ENCODE data around the gene KCTD15.
"Not testable (repeated sequence)": the region's sequence is repeated elsewhere in the genome, so short reads cannot be mapped to it uniquely, and the experiment has no call there.

KCTD15 gene

DNA sequence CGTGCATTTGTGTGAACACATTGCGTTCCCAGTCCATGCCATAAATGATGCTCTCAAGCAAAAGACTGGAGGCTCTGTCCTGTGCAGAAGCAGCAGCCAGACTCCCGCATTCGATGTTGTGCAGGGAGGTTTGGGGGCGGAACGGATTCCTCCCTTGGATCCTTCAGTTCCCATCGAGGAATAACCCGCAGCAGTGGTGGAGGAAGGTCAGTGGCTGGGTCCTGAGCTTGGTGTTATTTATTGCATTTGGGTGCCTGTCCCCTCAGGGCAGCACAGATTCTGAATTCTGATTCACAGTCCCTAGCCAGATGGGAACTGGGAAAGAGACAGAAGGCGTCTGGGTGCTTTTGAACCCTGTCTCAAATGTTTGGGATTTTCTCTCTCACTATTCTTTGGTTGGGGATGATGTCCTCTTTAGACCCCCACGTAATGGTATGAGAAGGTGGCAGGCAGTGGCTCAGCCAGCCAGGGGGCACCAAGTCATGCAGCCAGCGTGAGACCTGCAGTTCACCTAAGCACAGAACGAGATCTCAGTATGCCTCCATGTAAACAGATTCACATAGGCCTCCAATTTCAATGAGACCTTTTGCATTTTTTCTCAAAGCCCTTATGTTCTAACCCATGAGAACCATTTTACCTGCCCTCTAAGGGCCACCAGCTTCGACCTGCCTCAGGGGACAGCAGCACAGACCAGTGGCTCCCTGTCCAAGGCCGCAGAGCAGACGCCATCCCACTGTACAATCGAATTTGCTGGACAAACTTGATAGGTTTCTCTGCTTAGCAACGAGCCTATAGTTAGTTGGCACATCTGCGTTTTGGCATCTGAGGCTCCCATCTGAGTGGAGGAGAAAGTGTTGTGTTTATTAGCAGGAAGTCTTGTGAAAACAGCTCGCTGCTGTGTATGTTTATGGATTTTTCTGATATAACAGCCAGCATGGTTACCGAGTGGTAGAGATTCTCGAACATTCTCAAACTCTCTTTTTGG is 17.8 kb downstream of the KCTD15 start:
- no peak for DNase-seq (ENCODE audit: low spot score)

DNA sequence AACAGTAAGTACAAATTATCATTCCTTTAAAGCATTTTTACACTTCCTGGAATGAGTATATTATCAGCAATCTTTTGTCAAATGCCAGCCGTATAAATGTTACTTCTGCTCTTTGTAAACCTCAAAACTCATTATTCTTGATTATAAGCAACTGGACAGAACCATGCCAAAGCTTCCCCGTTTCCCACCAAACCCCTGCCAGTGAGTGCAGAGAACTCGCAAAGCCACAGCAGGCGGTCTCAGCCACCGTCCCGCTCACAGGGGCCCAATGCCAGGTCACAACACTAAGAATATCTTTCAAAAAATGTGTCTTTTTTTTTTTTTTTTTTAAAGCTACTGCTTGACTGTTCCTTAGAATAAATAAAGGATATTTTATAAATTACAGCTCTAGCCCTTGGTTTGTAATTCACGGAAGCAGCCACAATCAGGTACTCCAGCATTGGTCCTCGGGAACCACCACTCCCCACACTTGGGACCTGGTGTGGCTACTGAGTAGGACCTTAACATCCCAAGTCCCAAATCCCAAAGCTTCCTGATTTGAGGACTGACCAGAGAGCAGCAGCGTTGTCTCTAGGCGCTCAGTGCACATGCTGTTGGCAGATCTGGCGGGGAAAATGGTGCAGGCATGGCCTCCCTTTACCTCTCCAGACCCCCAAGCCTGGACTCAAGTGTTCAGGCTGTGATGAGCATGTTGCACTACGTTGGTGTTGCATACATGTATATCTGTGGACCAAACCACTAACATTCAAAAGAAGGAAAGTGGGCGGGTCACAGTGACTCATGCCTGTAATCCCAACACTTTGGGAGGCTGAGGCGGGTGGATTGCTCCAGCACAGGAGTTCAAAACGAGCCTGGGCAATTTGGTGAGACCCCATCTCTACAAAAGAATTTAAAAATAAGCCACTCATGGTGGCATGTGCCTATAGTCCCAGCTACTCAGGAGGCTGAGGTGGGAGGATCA is 19.0 kb downstream of the KCTD15 start:
- no peak for DNase-seq (ENCODE audit: low spot score)

DNA sequence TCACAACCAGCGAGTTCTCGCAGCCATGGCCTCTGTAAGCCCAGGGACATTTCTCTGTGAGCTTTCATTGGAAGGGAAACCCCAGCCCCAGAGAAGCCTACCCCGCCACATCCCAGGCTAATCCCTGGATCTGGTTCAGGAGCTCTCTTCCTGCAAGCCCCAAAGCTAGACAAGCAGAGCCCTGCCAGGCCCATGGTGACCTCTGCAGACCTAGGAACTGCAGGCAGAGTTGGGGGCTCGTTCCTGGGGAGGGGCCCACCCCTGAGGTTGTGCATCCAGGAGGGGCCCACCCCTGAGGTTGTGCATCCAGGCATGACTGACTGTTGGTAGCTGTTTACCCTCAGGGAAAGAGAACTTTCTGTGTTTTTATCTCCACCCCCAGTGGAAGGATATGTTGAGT is 21.7 kb downstream of the KCTD15 start:
- no peak for DNase-seq (ENCODE audit: low spot score)

DNA sequence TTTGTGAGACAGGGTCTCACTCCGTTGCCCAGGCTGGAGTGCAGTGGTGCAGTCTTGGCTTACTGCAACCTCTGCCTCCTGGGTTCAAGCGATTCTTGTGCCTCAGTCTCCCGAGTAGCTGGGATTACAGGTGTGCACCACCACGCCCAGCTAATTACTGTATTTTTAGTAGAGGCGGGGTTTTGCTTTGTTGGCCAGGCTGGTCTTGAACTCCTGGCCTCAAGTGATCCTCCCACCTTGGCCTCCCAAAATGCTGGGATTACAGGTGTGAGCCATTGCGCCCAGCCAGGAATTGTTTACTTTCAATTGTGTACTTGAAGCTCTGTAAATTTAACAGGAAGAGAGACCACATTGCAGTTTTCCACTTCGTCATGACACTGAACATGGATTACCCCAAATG is 22.4 kb downstream of the KCTD15 start:
- not testable (repeated sequence) for DNase-seq (ENCODE audit: low spot score)

DNA sequence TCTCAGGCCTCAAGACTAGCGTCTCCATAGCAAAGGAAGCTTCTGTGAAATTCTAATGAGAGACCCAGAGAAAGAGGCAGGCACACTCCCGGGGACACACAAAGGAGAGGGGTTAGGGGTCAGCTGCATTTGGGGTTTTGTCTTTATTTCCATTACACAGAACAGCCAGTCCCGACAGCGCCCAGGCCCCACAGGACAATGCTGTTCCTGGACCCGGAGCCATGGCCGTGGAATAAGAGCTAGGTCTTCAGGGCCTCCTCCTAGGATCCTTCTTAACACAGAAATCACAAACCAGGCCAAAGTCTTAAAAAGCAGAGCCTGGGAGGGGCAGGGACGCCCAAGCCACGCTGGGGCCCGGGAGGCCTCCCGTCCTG is 22.8 kb downstream of the KCTD15 start:
- no peak for DNase-seq (ENCODE audit: low spot score)

DNA sequence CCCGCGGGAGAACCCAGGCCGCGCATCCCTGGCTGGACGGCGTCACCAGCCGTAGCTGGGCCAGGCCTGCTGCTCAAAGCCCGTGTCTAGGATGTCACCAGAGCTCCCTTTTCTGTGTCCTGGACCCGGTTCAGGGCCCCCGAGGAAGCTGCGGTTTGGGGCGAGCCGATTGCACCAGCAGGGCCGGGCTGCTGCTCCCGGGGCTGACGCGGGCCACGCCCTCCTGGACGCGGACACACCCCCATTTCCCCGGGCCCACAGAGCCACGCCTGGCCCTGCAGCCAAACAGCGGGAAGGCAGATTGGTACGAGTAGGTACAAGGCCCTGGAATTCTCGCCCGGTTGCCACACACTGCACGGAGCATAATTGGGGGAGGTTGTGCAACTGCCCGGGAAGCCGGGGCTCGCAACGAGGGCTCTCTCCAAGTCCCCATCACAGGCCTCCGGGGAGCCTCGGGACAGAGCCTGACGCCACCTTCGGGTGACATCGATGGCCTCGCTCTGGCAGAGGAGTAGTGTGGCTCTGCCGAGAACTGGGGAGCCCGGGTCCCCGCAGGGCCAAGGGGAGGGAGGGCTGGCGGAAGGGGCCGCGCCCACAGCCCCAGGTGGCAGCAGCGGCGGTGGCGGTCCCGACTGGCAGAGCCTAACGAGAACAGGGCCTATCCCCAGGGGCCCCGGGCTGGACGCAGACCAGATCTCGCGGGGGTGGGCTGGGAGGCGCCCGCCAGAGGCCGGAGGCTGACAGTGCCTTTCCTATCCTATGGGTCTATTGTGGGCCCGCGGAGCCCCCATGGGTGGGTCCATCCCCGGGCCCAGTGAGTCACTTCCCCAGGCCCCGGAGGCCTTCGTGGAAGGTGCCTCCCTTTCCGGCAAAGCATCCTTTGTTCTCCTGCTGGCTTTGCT is 23.5 kb downstream of the KCTD15 start:
- peak; percentile 86 for DNase-seq (ENCODE audit: low spot score)

DNA sequence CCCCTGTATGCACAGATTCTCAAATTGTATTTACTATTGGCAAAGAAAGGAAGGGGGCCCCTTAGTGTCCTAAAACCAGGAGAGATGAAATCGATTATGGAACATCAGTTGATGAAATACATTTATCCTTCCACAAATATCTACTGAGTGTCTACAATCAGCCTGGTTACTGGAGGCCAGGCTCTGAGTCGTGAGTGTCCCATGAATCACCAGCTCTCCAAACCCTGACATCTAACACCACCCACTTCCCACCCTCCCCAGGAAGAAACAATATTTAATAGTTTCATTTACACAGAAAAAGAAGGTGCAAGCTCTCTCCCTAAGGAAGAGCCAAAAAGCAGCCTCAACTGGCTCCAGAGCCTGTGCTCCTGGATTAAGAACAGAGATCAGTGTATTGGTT is 25.2 kb downstream of the KCTD15 start:
- no peak for DNase-seq (ENCODE audit: low spot score)

DNA sequence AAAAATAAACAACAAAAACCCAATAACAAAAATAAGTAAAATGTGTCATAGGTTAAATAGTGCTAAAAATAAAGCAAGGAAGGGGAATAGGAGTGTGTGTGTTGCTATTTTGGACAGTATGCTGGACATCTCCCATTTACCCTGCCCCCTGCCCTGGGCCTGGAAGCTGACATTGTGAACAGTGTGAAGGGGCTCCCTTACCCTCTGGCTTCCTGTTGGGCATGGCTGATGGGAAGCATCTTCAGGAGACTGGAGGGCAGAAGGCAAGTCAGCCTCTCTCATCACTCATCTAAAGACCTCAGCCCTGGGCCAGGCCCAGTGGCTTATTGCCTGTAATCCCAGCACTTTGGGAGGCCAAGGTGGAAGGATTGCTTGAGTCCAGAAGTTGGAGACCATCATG is 26.7 kb downstream of the KCTD15 start:
- no peak for DNase-seq (ENCODE audit: low spot score)

- no peak for DNase-seq (ENCODE audit: low spot score)
Measured at GRCh38 chr19:33825556-33825955, 28.9 kb downstream of the KCTD15 start.

GRCh38 chr19:33826521-33826920 is 29.9 kb downstream of the KCTD15 start:
- DNase-seq (ENCODE audit: low spot score), result no peak

- no peak for DNase-seq (ENCODE audit: low spot score)
Measured at GRCh38 chr19:33828266-33829075, 31.8 kb downstream of the KCTD15 start.

DNA sequence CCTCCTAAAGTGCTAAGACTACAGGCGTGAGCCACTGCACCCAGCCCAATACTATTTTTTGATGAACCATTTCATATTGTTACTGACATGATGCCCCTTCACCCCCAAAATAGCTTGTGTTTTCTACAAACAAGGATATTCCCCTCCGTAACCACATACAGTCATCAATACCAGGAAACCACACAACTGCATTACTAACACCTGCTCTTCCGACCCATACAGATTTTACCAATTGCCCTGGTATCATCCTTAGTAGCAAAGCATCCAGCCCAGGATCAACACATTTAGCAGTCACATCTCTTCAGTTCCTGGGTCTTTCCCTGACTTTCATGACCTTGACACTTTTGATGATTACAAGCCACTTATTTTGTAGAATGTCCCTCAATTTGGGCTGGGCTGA is 33.6 kb downstream of the KCTD15 start:
- DNase-seq (ENCODE audit: low spot score), result no peak

DNA sequence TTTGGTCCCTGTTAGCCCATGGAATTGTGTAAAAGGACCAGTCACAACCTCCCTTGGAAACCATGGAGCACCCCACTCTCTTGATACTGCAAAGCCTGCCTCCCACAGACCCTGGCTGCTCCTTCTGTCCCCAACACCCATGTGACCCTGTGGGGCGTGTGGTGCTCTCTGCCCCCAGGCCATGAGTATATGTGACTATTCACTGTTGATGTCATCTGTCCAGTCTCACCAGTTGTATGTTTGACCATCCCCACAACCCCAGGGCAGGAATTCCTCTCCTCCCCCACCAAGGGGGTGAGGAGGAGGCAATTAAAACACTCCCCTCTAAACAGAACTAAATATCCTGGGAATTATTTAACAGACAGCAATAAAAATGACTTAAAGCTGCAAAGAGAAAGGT is 35.2 kb downstream of the KCTD15 start:
- no peak for DNase-seq (ENCODE audit: low spot score)

GRCh38 chr19:33832633-33833032 is 36.0 kb downstream of the KCTD15 start:
- DNase-seq (ENCODE audit: low spot score), result peak; percentile 24

DNA sequence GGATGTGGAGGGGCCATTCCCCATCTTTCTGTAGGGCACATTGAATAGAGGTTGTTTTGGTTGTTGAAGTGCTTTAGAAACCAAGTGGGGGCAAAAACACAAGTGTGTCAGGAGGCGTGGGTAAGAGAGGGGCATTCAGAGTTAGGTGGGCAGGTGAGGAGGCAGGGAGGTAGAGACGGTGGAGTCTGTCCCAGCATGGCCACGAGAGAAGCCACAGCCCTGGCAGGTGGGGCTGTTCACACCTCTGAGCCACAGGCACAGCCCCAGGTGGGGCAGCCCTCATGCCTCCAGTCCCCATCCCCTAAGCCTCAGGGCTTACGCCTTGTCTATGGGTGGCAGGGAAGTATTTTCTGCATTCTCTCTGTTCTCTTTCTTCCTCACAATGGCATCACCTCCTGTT is 43.7 kb downstream of the KCTD15 start:
- no peak for DNase-seq (ENCODE audit: low spot score)

DNA sequence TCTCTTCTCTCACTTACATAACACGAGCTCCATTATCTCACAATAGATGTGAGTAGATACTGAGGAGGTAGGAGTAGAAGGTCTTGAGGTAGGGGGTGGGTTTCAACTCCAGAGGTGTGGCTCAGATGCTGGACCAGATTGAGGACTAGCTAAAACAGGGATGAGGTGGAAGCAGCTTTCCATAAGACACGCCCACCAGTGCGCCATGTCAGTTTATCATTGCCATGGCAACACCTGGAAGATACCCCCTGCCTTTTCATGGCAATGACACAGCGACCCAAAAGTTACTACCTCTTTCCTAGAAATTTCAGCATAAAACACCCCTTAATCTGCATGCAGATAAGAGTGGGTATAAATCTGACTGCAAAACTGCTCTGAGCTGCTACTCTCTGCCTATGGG is 44.1 kb downstream of the KCTD15 start:
- no peak for DNase-seq (ENCODE audit: low spot score)

DNA sequence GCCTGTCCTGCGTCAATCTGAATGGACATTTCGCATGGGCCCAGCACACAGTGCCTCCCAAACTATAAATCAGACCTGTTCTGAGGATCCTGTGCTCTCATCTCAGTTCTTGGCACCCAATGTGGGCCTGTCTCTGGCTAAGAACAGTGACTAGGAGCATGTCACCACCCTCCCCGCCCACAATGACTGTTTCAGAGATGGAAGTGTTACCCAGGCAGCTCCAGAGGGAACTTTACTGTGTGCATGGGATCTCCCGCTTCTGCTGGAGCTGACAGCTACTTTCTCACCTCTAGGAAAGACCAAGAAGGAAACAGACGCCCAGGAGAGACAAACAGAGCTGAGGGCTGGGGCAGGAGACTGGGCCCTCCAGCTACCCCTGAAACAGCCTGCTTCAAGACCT is 45.0 kb downstream of the KCTD15 start:
- DNase-seq (ENCODE audit: low spot score), result no peak

- no peak for DNase-seq (ENCODE audit: low spot score)
Measured at GRCh38 chr19:33844478-33844877, 47.8 kb downstream of the KCTD15 start.

DNA sequence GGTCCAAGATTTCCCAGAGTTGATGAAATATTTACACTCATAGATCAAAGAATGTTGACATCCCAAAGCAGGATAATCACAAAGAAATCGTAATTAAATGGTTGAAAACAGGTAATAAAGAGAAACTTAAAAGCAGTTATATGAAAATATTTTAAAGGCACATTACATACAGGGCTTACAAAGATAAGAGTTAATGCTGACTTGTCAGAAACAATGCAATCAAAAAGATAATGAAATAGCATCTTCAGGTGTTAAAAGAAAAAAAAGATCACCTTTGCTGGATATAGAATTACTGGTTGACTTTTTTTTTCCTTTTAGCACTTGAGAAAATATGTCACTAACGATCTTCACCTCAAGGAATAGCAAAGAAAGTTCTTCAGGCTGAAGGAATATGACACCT is 48.8 kb downstream of the KCTD15 start:
- no peak for DNase-seq (ENCODE audit: low spot score)

DNA sequence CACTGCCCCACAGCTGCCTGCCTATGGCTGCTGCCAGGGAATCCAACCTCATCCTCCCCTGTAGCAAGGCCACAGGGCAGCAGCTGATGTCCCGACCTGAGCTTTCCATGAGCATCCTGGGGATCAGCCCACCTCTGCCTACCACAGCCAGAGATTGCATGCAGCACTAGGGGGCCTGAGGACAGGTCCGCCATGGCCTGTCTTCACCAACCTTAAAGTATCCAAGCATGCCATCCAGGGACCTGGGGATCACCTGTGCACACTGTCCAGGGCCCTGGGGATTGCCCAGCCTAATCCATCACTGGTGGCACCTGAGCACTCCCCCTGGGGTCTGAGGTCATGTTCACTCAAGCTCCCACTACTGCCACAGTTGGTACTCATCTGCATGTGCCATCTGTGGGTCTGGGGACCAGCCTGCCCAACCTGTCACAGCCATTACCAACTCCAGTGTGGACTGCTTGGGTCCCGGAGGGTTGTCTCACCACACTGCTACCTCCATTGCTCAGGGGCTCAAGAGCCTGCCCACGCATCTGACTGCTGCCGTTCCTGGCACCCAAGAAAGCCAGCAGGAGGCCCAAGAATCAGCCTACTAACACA is 53.0 kb downstream of the KCTD15 start:
- DNase-seq (ENCODE audit: low spot score), result no peak

GRCh38 chr19:33859016-33859415 is 62.3 kb downstream of the KCTD15 start:
- no peak for DNase-seq (ENCODE audit: low spot score)
